Measurements from ENCODE around the gene ANKEF1. TPM values are rescaled to one million over a fixed set of nuclear protein-coding genes. Genes with fewer than 3 reads are reported as not detected.

The ANKEF1 gene
- total RNA-seq, 1 donor from 2014 or later = 0.77 TPM

DNA sequence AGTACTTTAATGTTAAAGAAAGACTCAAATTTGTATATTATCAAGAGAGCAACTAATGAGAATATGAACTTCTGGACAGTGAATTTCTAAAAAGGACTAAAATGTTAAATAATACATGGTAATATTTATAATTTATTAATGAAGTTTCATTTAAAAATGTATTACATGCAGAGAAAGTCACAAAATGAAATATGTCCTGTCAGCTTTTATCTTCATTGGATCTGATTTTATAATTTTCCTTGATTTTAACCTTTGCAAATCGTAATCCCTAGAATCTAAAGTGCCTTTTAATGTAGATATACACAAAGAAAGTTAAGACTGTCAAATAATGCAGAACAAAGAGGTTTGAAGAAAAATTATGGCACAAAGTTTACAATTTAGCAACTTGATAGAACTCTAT lies 16.4 kb downstream of the ANKEF1 start:
- Mint-ChIP-seq H3K4me1 (ENCODE audit: low read depth) (no peaks in the 10 kb centered on the region), H3K9me3 (ENCODE audit: low read depth) (no peaks in the 10 kb centered on the region), H3K4me3 (ENCODE audit: unreplicated experiment) (no peak overlapping the region), H3K27me3 (ENCODE audit: low read depth) (no peaks in the 10 kb centered on the region), H3K27ac (ENCODE audit: unreplicated experiment) (no peak overlapping the region), H3K36me3 (ENCODE audit: low read depth) (no peaks in the 10 kb centered on the region)
- DNase-seq (ENCODE audit: low spot score) = no peak
- TF ChIP-seq, protein P1, sequence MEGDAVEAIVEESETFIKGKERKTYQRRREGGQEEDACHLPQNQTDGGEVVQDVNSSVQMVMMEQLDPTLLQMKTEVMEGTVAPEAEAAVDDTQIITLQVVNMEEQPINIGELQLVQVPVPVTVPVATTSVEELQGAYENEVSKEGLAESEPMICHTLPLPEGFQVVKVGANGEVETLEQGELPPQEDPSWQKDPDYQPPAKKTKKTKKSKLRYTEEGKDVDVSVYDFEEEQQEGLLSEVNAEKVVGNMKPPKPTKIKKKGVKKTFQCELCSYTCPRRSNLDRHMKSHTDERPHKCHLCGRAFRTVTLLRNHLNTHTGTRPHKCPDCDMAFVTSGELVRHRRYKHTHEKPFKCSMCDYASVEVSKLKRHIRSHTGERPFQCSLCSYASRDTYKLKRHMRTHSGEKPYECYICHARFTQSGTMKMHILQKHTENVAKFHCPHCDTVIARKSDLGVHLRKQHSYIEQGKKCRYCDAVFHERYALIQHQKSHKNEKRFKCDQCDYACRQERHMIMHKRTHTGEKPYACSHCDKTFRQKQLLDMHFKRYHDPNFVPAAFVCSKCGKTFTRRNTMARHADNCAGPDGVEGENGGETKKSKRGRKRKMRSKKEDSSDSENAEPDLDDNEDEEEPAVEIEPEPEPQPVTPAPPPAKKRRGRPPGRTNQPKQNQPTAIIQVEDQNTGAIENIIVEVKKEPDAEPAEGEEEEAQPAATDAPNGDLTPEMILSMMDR (IDR thresholded peaks at IDR 0.05) = no peak

GRCh38 chr20:10059006-10059405 lies 24.2 kb downstream of the ANKEF1 start:
- H3K36me3 Mint-ChIP-seq (ENCODE audit: low read depth) = no peaks in the 10 kb centered on the region
- peaks cover 6% of the 10 kb centered on the region for H3K9me3 Mint-ChIP-seq (ENCODE audit: low read depth)
- DNase-seq (ENCODE audit: low spot score) = no peak
- H3K4me1 Mint-ChIP-seq (ENCODE audit: low read depth) = no peaks in the 10 kb centered on the region
- TF ChIP-seq, protein P1 (IDR thresholded peaks at IDR 0.05) = no peak
- no peak overlapping the region for H3K4me3 Mint-ChIP-seq (ENCODE audit: unreplicated experiment)
- H3K27me3 Mint-ChIP-seq (ENCODE audit: low read depth) = peaks cover 3% of the 10 kb centered on the region
- no peak overlapping the region for H3K27ac Mint-ChIP-seq (ENCODE audit: unreplicated experiment)

DNA sequence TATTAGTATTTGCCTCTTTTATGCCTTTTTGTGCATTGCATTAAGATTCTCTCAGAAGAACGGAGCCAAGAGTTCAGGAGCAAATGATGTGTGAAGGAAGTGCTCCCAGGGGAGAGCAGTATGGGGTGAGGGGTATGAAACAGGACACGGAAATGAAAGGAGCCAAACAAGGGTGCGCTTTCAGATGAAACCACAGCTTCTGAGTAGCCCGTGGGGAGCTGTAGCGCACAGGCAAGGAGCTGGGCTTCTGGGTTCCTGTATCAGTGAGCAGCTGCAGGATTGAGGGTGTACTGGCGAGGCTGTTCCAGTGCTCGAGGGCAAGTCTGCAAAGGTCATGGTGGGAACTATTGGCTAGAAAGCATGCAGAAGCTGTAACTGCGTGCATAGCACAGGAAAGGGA lies 25.4 kb downstream of the ANKEF1 start:
- no peak overlapping the region for H3K27ac Mint-ChIP-seq (ENCODE audit: unreplicated experiment)
- H3K36me3 Mint-ChIP-seq (ENCODE audit: low read depth) = no peaks in the 10 kb centered on the region
- H3K27me3 Mint-ChIP-seq (ENCODE audit: low read depth) = peaks cover 3% of the 10 kb centered on the region
- no peak overlapping the region for H3K4me3 Mint-ChIP-seq (ENCODE audit: unreplicated experiment)
- DNase-seq (ENCODE audit: low spot score) = no peak
- TF ChIP-seq, protein P1 (IDR thresholded peaks at IDR 0.05) = no peak
- H3K4me1 Mint-ChIP-seq (ENCODE audit: low read depth) = no peaks in the 10 kb centered on the region
- peaks cover 6% of the 10 kb centered on the region for H3K9me3 Mint-ChIP-seq (ENCODE audit: low read depth)

- TF ChIP-seq, protein P1 (IDR thresholded peaks at IDR 0.05) = no peak
- DNase-seq (ENCODE audit: low spot score) = no peak
- no peak overlapping the region for H3K27ac Mint-ChIP-seq (ENCODE audit: unreplicated experiment)
- no peaks in the 10 kb centered on the region for H3K4me1 Mint-ChIP-seq (ENCODE audit: low read depth)
- no peaks in the 10 kb centered on the region for H3K36me3 Mint-ChIP-seq (ENCODE audit: low read depth)
- peaks cover 3% of the 10 kb centered on the region for H3K27me3 Mint-ChIP-seq (ENCODE audit: low read depth)
- H3K9me3 Mint-ChIP-seq (ENCODE audit: low read depth) = peaks cover 6% of the 10 kb centered on the region
- H3K4me3 Mint-ChIP-seq (ENCODE audit: unreplicated experiment) = no peak overlapping the region
Observed at GRCh38 chr20:10061641-10062040, 26.9 kb downstream of the ANKEF1 start.

GRCh38 chr20:10063482-10063881 lies 28.7 kb downstream of the ANKEF1 start:
- Mint-ChIP-seq H3K4me3 (ENCODE audit: unreplicated experiment) (no peak overlapping the region), H3K36me3 (ENCODE audit: low read depth) (no peaks in the 10 kb centered on the region), H3K27ac (ENCODE audit: unreplicated experiment) (no peak overlapping the region), H3K9me3 (ENCODE audit: low read depth) (no peaks in the 10 kb centered on the region), H3K4me1 (ENCODE audit: low read depth) (peaks cover 8% of the 10 kb centered on the region), H3K27me3 (ENCODE audit: low read depth) (peaks cover 3% of the 10 kb centered on the region)
- TF ChIP-seq, protein P1 (IDR thresholded peaks at IDR 0.05) = no peak
- no peak for DNase-seq (ENCODE audit: low spot score)

Data from chondrocyte (in vitro differentiated cells).